GM21786 (cell line): Measurements from ENCODE around the gene DLG2.
"Not testable (repeated sequence)": the region's sequence is repeated elsewhere in the genome, so short reads cannot be mapped to it uniquely, and the experiment has no call there.

ENCODE experiments used
- ATAC-seq: cut with Tn5 transposase; IDR thresholded peaks from one replicate; pipeline ENCODE4 v1.9.1; 2021; ENCODE audit not compliant: unreplicated experiment

The DLG2 gene

DNA sequence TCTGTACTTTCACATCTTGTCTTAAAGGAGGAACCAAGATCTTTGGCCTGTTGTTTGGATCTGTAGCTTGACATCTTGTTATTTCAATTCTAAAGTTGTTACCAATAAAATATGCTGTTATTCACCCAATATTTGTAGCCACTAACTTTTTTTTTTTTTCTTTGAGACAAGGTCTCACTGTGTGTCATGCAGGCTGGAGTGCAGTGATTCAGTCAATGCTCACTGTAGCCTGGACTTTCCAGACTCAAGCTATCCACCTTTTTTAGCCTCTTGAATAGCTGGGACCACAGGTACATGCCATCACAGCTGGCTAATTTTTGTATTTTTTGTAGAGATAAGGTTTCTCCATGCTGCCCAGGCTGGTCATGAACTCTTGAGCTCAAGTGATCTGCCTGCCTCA lies 769.4 kb downstream of the DLG2 start:
- ATAC-seq = no peak

DNA sequence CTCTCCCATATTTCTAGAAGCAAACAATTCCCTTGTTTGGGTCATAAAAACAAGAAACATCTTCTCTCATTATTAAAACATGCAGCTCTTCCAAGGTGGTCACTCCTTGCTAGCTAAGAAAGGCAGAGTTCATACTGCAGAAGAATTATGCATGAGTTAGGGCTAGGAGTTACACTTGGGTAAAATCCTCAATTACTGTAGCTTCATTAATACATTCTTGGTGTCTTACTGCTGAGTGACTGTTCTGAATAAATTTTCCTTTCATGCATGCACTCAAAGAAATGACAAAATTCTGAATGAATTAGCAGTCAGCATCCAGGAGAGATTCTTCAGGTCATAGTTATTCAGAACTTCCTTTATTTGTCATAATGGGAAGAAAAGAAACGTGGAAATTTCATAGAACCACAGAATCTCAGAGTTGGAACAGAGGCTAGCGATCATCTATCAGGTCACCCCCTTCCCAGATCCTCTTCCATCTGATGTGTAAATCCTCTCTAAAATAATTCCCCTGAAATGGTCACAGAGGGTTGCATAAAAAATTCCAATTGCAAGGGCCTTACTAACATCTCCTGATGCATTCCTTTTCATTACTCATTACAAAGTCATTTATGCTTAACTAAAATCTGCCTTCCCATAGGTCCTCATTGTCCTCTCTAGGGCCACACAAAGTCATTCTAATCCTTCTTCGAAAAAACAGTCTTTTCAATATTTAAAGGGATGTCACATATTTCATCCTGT lies 771.5 kb downstream of the DLG2 start:
- ATAC-seq = no peak

DNA sequence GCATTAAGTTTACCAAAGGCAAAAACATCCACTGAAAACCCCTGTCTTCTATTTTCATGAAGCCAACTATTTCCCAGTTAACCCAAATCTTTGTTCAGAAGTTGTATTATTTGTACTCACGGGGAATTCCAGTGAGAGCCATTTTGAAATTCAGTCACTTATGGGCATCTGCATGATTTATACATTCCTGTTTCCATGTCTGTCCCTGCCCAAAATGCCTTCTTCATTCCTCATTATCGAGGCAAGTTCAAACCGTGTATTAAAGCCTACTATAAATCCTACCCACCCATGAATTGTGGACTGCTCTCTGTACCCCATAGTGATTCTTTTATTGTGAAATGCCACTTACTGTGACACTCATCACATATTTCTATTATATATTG lies 772.7 kb downstream of the DLG2 start:
- no peak for ATAC-seq

DNA sequence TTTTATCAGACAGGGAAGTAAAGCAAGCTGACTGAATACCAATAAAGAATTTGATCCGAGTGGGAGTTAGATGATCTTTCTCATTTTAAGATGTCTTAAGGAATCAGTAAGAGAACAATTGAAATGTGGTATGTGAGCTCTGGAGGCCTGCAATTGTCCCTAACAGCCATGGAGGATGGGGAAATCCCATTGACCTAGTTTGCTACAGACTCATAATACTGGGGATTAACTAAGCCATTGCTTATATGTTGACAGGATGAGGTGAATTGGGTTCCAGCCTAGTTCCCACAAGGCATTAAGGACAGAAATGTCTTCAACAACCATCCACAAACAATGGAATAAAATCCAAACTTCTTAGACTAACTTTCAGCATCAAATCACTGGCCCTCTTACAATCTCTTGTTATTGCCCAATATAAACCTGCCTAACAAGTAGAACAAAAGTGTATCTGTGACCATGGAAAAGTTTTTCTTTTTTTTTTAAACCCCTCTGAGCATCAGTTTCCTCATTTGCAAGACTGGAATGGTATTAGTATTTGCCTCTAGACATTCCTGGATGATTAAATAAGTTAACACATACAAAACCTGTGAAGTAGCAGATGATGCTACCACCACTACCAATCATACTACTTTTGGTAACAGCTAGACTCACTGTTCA lies 773.2 kb downstream of the DLG2 start:
- no peak for ATAC-seq

DNA sequence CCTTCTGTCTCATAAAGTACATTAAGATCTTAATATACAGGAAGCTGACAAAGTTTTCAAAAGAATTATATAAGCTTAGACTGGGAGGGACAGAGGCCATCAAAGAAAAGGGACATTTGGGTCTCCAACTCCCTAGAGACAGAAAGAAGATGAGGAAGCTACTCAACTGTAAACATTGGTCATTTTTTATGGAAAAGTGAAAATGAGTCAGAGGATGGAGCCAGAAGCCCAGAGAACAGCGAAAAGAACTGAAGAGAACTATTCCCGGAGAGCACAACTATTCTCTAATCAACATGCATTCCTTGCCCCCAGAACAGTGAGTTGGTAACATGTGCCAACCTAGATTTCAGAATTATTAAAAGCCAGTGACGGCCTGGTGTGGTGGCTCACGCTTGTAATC lies 779.3 kb downstream of the DLG2 start:
- ATAC-seq = no peak

DNA sequence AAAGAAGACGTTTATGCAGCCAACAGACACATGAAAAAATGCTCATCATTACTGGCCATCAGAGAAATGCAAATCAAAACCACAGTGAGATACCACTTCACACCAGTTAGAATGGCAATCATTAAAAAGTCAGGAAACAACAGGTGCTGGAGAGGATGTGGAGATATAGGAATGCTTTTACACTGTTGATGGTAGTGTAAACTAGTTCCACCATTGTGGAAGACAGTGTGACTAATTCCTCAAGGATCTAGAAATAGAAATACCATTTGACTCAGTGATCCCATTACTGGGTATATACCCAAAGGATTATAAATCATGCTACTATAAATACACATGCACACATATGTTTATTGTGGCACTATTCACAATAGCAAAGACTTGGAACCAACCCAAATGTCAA lies 786.9 kb downstream of the DLG2 start:
- not testable (repeated sequence) for ATAC-seq

DNA sequence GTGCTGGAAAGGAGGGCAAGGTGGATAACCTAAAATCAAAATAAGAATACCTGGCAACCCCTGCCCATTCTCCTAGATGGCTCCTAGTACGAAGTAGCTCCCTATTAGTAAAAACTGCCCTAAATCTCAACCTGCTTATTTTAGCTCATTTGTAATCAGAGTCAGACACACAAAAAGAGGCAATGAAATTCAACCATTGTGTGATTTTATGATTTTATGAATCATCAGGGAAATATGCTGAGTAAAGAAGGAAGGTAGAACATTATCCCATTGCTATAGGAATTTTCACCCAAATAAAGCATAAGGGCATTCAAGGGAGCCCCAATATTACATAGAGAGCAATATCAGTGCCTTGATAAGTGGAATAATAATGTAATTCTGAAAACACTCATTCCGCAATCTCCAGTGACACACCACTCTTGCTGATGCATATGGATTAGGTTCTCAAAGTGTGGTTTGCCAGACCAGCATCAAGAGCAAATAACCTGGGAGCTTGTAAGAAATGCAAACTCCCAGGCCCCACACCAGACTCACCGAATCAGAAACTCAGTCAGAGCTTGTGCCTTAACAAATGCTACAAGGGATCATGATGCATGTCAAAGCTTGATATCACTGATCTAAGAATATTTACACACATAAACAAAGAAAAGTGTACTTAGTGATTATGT lies 789.6 kb downstream of the DLG2 start:
- no peak for ATAC-seq

DNA sequence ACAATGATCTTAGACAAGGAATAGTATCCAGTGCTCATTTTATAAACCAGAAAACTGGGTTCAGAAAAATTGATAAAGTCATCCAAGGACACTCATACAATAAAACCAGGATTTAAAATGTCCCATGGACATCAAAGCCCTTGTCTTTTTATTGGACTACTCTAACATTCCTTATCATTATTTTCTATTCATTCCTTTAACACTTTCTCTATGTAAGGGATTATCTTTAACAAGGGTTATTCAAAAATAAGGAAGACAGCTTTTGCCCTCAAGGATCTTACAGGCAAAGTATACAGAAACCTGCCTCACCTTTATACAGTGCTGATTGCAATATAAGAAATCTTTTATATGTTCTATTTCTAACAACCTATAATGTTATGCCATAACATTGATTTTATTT lies 790.8 kb downstream of the DLG2 start:
- no peak for ATAC-seq

DNA sequence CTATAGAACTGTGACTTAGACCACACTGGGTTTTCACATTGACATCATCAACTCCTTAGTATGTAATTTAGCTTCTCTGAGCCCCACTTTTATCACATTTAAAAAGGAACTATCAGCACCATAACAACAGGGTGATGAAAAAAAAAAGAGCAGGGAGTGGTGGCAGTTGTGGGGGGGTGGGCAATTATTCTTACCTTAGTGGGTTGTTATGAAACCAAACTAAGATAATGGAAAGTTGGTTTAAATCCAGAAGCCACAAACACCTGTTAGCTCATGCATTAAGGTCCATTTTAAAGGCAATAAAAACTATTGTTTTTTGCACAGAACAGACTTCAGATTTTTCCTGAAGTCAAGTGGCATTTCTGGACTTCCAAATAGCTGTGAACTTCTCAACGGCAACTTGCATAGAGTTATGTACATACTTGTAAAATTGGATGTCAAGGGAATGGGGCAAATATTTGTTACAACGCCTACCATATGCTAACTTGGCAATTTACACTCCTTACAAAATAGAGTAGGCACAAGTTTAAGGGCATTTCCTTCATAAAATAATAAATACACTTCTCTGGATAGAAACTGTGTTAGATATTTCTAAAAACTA lies 793.6 kb downstream of the DLG2 start:
- no peak for ATAC-seq

DNA sequence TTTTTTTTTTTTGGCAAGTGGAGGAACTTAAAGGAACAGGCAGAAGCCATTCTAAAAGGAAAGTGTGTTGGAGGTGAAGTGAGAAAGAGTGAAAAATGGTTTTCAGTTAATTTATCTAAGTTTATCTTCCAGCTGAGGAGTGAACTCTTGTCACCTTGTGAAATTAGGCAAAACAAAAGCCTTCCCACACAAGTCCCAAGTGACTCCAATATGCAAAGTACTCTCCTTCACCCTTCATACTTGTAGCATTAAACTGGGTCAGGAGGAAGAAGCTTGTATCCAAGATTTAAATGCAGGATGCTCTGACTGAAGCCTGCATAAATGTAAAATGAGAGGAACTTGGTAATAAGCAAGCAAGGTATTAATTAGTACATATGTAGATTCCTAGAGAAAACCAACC lies 796.8 kb downstream of the DLG2 start:
- no peak for ATAC-seq

DNA sequence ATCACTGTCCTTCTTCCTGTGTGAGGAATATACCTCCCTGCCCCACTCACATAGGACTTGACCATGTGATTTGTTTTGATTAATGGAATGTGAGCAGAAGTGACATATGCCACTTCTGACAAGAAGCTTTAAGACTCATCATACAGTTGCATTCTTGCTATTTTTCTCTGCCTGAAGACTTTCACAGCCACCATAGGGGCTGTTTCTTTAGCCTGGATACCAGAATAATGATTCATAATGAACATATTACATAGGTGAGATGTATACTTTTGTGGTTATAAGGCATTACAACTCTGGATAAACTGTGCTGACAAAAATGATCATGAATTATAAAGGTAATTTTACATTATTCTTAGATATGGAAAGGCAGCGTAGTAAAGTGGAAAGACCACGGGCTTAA lies 798.0 kb downstream of the DLG2 start:
- no peak for ATAC-seq

DNA sequence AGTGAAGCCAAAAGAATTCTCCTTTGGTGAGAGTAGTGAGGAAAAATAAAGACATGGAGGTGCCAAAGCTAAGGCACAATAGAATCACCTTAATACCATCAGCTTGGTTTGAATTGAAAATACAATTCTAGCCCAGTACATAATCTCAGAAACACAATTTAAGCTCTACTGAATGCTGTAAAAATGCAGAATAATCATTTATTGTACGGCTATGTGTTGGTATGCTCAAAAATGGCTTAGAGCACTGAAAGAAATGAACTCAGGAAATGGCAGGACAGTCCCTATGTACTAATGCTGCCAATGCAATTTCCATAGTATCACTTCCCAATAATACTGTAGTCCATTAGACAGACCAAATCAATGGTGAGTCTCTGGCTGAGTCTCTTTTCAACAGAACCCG lies 798.5 kb downstream of the DLG2 start:
- no peak for ATAC-seq

DNA sequence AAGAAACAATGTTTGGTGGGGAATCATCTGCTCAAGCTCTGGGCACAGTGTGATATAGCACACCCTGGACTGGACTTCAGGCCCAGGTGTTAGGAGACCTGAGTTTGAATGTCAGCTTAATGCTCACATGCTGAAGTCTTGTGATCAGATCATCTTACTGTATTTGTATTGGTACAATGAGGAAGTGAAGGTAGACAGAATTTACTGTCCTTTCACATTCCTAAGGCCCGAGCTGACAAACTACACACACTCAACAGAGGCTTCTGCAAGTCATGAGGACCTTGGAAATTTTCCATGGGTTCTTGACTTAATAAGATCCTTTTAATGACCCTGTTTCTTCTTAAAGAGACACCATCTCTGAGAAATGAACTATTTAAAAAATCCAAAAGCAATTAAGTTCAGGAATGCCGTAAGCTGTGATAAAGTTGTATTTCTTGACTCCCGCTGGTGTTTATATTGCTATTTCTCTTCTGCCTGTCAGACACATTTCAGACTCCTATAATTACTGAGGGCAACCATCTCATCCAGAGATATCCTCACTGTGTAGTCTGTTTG lies 802.0 kb downstream of the DLG2 start:
- ATAC-seq = no peak

DNA sequence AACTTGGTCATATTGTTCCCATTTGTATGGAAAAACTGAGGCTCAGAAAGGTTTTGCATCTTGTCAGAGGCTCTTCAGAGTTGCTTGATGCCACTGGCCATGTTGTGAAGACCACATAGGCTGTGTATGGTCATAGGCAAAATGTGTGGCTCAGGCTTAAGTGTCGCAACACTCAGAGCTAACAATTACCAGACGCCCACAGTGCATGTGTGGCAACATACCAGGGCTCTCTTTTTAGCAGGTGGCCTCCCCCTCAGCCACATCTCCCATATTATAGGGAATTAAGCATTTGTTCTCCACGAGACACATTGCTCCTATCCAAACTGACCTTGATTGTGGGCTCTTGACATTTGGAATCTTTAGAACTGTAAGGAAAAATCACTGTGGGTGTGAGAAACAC lies 802.5 kb downstream of the DLG2 start:
- no peak for ATAC-seq

DNA sequence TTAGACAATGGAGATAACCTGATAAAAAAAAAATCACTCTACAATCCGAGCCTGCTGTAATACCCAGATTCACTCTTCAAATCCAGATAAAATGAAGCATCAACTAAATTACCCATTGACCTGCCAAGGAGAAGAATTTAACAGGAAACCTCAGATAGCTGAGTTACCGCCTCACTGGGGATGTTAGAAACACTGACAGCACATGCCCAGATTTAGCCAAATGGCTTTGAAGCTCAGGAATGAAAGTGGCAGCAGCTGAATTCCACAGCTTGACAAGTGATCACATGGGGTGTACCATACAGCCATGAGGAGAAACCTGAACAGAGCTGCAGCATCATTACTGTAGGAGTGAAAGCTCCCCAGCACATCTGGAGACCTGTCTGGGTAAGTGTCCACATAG lies 807.6 kb downstream of the DLG2 start:
- no peak for ATAC-seq

DNA sequence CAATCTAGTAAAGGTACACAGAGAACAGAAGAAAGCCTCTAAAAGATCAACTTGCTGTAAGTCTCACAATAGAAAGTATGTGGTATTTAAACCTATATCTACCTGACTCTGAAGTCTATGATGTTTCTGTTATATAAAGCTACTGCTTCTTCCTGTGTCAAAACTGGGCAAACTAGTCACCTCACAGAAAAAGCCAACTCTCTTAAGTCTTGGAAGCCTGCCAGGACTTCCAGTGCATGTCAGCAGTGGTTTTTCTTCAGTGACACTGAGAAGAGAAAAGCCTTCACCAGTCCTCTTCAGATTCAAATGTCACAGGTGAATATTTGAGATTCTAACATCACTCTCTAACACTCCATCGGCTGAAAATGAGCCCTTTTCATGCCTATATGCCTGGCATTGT lies 808.0 kb downstream of the DLG2 start:
- ATAC-seq = no peak

DNA sequence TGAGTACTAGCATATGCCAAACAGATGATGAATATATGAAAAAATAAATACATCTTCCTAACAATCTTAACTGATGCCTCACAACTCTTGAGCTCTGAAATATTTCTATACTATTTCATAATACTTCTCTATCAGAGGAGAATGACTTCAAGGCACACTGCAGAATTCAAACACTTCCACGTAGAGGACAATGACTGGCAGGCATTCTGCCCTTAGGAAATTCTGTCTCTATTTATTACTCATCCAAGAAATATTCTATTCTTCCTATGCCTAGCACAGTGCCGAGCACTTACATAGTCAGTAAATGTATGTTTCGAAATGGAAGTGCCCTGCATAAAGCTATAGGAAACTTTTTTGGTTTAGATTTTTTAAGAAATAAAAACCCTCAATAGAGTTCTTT lies 809.1 kb downstream of the DLG2 start:
- ATAC-seq = no peak

DNA sequence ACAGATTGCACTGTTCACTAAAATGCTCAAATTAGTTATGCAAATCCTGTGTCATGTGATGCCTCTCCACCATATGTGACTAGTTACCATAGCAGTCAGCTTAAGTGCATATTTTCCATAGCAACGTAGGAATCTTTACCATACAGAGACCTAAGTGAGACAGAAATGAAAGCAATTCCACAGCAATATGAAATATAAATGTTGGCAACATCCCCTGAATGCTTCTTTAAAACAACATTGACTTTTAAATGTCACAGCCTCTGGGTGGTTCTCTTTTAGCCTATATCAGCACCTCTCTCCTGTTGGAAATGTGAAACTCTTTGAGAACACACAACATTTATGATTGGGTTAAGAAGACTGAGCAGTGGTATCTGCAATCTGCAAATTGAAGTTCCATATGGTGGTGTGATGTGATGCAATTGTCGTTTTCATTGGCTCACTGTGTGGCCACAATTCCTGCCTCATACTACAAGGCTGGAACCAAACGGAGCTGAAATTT lies 814.6 kb downstream of the DLG2 start:
- ATAC-seq = no peak

DNA sequence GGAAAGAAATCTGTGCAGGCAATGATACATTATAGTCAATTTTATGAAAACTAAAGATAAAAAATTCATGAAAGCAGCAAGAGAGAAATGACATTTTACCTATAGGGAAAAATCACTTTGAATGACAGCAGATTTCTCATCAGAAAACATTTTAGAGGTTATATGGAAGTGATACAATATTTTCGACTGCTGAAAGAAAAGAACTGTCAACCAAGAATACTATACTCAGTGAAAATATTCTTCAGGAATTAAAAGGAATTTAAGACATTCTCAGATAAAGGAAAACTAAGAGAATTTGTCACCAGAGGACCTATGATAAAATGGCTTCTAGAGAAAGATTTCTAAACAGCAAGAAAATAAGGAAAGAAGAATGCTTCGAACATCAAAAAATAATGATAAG lies 820.8 kb downstream of the DLG2 start:
- no peak for ATAC-seq

DNA sequence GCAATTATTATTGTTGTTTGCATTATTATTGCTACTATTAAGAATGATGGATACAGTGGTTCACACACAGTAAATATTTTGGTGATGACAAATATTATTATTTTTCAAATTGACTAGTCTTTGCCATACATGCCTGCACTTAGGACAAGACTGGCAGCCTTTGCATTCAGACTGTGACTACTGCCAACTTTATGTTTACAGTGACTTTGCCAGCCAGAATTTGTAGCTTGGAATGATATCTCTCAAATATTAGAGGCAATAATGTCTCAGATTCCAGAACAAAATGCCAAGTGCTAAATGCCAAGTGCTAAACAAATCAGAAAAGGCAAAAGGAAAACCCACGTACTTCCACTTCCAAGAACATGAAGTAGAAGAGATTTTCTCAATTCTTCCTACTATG lies 823.1 kb downstream of the DLG2 start:
- no peak for ATAC-seq

DNA sequence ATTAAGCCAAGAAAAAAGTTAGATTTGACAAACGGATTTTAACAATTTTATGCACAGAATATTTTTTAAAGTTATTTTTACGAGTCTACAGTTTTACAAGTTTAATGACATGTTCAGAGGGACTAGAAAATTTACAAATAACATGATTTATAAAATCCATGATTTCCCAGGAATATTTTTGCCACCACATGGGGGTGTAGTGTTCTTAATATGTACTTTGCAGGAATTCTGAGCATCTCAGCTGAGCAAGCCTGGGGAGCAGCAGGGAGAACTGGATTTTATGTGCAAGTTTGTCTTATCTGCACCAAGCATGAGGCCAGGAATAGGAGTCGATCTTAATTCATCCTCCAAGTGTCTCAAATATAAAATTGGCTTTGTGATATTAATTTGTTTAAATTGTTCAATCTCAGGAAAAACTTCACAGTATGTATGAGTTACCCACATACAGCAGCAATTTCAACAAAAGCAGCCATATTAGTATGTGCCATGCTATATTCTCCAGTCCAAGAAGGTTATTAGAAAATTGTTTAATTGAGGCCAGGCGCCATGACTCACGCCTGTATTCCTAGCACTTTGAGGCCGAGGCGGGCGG lies 826.3 kb downstream of the DLG2 start:
- ATAC-seq = no peak
